Activated CD8-positive, alpha-beta memory T cell treated with anti-CD3 and anti-CD28 coated beads for 48 hours (primary cell): ENCODE results near the gene PHB1.

Experiments used
- DNase-seq, 3 experiments: peaks; one replicate each; pipeline ENCODE4 v3.0.0-alpha.2; 2020; ENCODE audit warnings: low read depth in 2 of 3, low spot score in 2 of 3

Gene PHB1

GRCh38 chr17:49357516-49357915 lies 57.2 kb downstream of the PHB1 start:
- no peak for DNase-seq

DNA sequence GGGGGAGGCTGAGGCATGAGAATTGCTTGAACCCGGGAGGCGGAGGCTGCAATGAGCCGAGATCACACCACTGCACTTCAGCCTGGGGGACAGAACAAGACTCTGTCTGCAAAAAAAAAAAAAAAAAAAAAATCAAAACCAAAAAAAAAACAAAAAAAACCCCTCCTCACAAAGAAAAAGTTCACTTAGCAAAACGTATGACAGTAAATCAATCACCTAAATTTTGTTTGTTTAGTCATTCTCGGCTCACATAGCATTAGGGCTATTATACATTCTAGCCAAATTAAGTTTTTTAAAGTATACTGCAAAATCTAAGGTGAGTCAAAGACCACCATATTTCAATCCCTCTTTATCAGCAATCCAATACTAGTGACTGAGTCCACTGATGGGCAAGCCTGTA lies 58.4 kb downstream of the PHB1 start:
- no peak for DNase-seq
